GM23338 (cell line): ENCODE measurements around the gene DNAJC5G. TPM values are rescaled to one million over a fixed set of nuclear protein-coding genes. Genes with fewer than 3 reads are reported as not detected.

ENCODE experiments used
- ATAC-seq: fragments of 200-7000 bp; cut with Tn5 transposase; 3 replicates; pipeline ENCODE4 v1.9.1; 2020
- DNase-seq: peaks from one replicate; pipeline ENCODE4 v3.0.0-alpha.2; 2015; ENCODE audit warnings: low spot score
- H2AFZ ChIP-seq: fragments of 200-600 bp; sonication (generic); 2 replicates; pipeline ENCODE4 v1.8.0; 2016; ENCODE audit warnings: antibody characterized with exemption, mild to moderate bottlenecking, moderate library complexity
- H3F3A ChIP-seq: fragments of 200-600 bp; sonication (generic); replicated peaks from 2 replicates; pipeline ENCODE4 v1.8.0; 2017; ENCODE audit warnings: antibody characterized with exemption, mixed run types, low read depth
- H3K27ac ChIP-seq: fragments of 200-600 bp; sonication (generic); 2 replicates; pipeline ENCODE4 v1.6.1; 2016; ENCODE audit warnings: low read depth
- H3K27me3 ChIP-seq: fragments of 200-600 bp; sonication (generic); 2 replicates; pipeline ENCODE4 v1.8.0; 2016; ENCODE audit warnings: mild to moderate bottlenecking, mixed run types, moderate library complexity; ENCODE audit not compliant: insufficient read depth
- H3K36me3 ChIP-seq: fragments of 200-600 bp; sonication (generic); 2 replicates; pipeline ENCODE4 v1.8.0; 2016; ENCODE audit warnings: mild to moderate bottlenecking; ENCODE audit not compliant: insufficient read depth
- H3K4me1 ChIP-seq: fragments of 200-600 bp; sonication (generic); 2 replicates; pipeline ENCODE4 v1.8.0; 2016; ENCODE audit warnings: mild to moderate bottlenecking, moderate library complexity; ENCODE audit not compliant: insufficient read depth
- H3K4me2 ChIP-seq: fragments of 200-600 bp; sonication (generic); 2 replicates; pipeline ENCODE4 v1.7.1; 2017; ENCODE audit warnings: mixed run types
- H3K4me3 ChIP-seq: fragments of 200-600 bp; sonication (generic); 2 replicates; pipeline ENCODE4 v1.6.1; 2016; ENCODE audit warnings: mixed run types
- H3K79me2 ChIP-seq: fragments of 200-600 bp; sonication (generic); replicated peaks from 2 replicates; pipeline ENCODE4 v1.8.0; 2017; ENCODE audit warnings: mild to moderate bottlenecking; ENCODE audit not compliant: insufficient read depth
- H3K9me2 ChIP-seq: fragments of 200-600 bp; sonication (generic); 2 replicates; pipeline ENCODE4 v1.8.0; 2017; ENCODE audit not compliant: insufficient read depth
- H4K20me1 ChIP-seq: fragments of 200-600 bp; sonication (generic); replicated peaks from 2 replicates; pipeline ENCODE4 v1.8.0; 2017; ENCODE audit warnings: mild to moderate bottlenecking; ENCODE audit not compliant: insufficient read depth
- H3K27ac Mint-ChIP-seq: 2 replicates; pipeline ENCODE4 v1.8.0; 2020; ENCODE audit warnings: inconsistent platforms, mild to moderate bottlenecking, moderate library complexity, mixed read lengths
- H3K27me3 Mint-ChIP-seq: 3 replicates; pipeline ENCODE4 v1.8.0; 2022; ENCODE audit warnings: low read depth, mild to moderate bottlenecking, moderate library complexity, mixed read lengths, inconsistent platforms; ENCODE audit not compliant: insufficient read depth, poor library complexity
- H3K36me3 Mint-ChIP-seq: 3 replicates; pipeline ENCODE4 v1.8.0; 2021; ENCODE audit warnings: low read depth, mild to moderate bottlenecking, inconsistent platforms, moderate library complexity, mixed read lengths
- H3K4me1 Mint-ChIP-seq: 3 replicates; pipeline ENCODE4 v1.8.0; 2020; ENCODE audit warnings: mild to moderate bottlenecking, inconsistent platforms, mixed read lengths
- H3K4me3 Mint-ChIP-seq: 3 replicates; pipeline ENCODE4 v1.8.0; 2021; ENCODE audit warnings: moderate library complexity, mild to moderate bottlenecking, inconsistent platforms, mixed read lengths
- H3K9me3 Mint-ChIP-seq: 3 replicates; pipeline ENCODE4 v1.8.0; 2020; ENCODE audit warnings: moderate library complexity, mild to moderate bottlenecking, inconsistent platforms, mixed read lengths
- ETS1 ChIP-seq: IDR thresholded peaks from 2 replicates; pipeline ENCODE4 v1.6.1; 2016; ENCODE audit warnings: antibody characterized with exemption
- polyA plus RNA-seq: library from polyadenylated mRNA; unstranded; fragments of >200 nt; fragmentation: Nextera tagmentation; extraction: Ambion mirVana; gene quantifications from 2 replicates; pipeline ENCODE4 v1.2.1, GENCODE V29; 2016
- total RNA-seq: library from RNA; depleted of rRNA; stranded (reverse); fragments of >200 nt; shearing (Covaris generic); gene quantifications from 2 replicates; pipeline ENCODE4 v1.2.3, GENCODE V29; 2014
- TF ChIP-seq, protein P1 (sequence below): fragments of 250-450 bp; sonication (Bioruptor Pico); IDR thresholded peaks from 2 replicates; pipeline ENCODE4 v1.5.0; 2020; ENCODE audit warnings: mild to moderate bottlenecking, moderate library complexity
- TF ChIP-seq, protein P2 (sequence below), 2 experiments: fragments of 200-600 bp in 1 of 2; sonication (generic) in 1 of 2; conservative IDR thresholded peaks; 2 replicates each; pipeline versions ENCODE4 v1.5.1 to v1.6.1; 2016 to 2017; ENCODE audit warnings: antibody characterized with exemption in 2 of 2, low read depth in 2 of 2, mild to moderate bottlenecking in 2 of 2, moderate library complexity in 1 of 2

Gene DNAJC5G
- total and polyA plus RNA-seq, 2 experiments from 2014 or later, result 0.59 TPM; not detected in 1

- ATAC-seq, result no peak
- Histone ChIP-seq H3K27ac (no peak overlapping the region), H3F3A (peaks cover 4% of the 10 kb centered on the region; the same call in 1 of the 2 replicates), H4K20me1 (no peaks in the 10 kb centered on the region), H2AFZ (no peak overlapping the region; the same call in 1 of the 2 replicates), H3K9me2 (no peaks in the 10 kb centered on the region), H3K4me3 (no peak overlapping the region), H3K79me2 (no peaks in the 10 kb centered on the region), H3K4me1 (peaks cover 10% of the 10 kb centered on the region), H3K4me2 (no peak overlapping the region), H3K36me3 (no peaks in the 10 kb centered on the region), H3K27me3 (no peaks in the 10 kb centered on the region)
- H3K9me3 Mint-ChIP-seq, result no peaks in the 10 kb centered on the region
- peaks cover 2% of the 10 kb centered on the region for H3K27me3 Mint-ChIP-seq
- no peak for DNase-seq
- TF ChIP-seq, protein P1, sequence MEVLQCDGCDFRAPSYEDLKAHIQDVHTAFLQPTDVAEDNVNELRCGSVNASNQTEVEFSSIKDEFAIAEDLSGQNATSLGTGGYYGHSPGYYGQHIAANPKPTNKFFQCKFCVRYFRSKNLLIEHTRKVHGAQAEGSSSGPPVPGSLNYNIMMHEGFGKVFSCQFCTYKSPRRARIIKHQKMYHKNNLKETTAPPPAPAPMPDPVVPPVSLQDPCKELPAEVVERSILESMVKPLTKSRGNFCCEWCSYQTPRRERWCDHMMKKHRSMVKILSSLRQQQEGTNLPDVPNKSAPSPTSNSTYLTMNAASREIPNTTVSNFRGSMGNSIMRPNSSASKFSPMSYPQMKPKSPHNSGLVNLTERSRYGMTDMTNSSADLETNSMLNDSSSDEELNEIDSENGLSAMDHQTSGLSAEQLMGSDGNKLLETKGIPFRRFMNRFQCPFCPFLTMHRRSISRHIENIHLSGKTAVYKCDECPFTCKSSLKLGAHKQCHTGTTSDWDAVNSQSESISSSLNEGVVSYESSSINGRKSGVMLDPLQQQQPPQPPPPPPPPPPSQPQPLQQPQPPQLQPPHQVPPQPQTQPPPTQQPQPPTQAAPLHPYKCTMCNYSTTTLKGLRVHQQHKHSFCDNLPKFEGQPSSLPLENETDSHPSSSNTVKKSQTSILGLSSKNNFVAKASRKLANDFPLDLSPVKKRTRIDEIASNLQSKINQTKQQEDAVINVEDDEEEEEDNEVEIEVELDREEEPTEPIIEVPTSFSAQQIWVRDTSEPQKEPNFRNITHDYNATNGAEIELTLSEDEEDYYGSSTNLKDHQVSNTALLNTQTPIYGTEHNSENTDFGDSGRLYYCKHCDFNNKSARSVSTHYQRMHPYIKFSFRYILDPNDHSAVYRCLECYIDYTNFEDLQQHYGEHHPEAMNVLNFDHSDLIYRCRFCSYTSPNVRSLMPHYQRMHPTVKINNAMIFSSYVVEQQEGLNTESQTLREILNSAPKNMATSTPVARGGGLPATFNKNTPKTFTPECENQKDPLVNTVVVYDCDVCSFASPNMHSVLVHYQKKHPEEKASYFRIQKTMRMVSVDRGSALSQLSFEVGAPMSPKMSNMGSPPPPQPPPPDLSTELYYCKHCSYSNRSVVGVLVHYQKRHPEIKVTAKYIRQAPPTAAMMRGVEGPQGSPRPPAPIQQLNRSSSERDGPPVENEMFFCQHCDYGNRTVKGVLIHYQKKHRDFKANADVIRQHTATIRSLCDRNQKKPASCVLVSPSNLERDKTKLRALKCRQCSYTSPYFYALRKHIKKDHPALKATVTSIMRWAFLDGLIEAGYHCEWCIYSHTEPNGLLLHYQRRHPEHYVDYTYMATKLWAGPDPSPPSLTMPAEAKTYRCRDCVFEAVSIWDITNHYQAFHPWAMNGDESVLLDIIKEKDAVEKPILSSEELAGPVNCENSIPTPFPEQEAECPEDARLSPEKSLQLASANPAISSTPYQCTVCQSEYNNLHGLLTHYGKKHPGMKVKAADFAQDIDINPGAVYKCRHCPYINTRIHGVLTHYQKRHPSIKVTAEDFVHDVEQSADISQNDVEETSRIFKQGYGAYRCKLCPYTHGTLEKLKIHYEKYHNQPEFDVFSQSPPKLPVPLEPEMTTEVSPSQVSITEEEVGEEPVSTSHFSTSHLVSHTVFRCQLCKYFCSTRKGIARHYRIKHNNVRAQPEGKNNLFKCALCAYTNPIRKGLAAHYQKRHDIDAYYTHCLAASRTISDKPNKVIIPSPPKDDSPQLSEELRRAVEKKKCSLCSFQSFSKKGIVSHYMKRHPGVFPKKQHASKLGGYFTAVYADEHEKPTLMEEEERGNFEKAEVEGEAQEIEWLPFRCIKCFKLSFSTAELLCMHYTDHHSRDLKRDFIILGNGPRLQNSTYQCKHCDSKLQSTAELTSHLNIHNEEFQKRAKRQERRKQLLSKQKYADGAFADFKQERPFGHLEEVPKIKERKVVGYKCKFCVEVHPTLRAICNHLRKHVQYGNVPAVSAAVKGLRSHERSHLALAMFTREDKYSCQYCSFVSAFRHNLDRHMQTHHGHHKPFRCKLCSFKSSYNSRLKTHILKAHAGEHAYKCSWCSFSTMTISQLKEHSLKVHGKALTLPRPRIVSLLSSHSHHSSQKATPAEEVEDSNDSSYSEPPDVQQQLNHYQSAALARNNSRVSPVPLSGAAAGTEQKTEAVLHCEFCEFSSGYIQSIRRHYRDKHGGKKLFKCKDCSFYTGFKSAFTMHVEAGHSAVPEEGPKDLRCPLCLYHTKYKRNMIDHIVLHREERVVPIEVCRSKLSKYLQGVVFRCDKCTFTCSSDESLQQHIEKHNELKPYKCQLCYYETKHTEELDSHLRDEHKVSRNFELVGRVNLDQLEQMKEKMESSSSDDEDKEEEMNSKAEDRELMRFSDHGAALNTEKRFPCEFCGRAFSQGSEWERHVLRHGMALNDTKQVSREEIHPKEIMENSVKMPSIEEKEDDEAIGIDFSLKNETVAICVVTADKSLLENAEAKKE (CRISPR knock-in tag), result no peak
- H3K4me1 Mint-ChIP-seq, result peaks cover 24% of the 10 kb centered on the region
- H3K36me3 Mint-ChIP-seq, result no peaks in the 10 kb centered on the region
- no peak overlapping the region for H3K4me3 Mint-ChIP-seq
- no peak overlapping the region for H3K27ac Mint-ChIP-seq
Measured at GRCh38 chr2:27290549-27290948, 15.3 kb downstream of the DNAJC5G start.

- Mint-ChIP-seq H3K27me3 (peaks cover 2% of the 10 kb centered on the region), H3K4me3 (peak overlapping the region; percentile 6; the same call in 1 of the 3 replicates)
- no peak overlapping the region for H3K27ac ChIP-seq
Measured at GRCh38 chr2:27291865-27292264, 16.6 kb downstream of the DNAJC5G start.

More at GRCh38 chr2:27291865-27292264, 16.6 kb downstream of the DNAJC5G start:
- TF ChIP-seq, protein P2, sequence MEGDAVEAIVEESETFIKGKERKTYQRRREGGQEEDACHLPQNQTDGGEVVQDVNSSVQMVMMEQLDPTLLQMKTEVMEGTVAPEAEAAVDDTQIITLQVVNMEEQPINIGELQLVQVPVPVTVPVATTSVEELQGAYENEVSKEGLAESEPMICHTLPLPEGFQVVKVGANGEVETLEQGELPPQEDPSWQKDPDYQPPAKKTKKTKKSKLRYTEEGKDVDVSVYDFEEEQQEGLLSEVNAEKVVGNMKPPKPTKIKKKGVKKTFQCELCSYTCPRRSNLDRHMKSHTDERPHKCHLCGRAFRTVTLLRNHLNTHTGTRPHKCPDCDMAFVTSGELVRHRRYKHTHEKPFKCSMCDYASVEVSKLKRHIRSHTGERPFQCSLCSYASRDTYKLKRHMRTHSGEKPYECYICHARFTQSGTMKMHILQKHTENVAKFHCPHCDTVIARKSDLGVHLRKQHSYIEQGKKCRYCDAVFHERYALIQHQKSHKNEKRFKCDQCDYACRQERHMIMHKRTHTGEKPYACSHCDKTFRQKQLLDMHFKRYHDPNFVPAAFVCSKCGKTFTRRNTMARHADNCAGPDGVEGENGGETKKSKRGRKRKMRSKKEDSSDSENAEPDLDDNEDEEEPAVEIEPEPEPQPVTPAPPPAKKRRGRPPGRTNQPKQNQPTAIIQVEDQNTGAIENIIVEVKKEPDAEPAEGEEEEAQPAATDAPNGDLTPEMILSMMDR (conservative IDR thresholded peaks at IDR 0.05; ENCODE audit: low read depth in 2 of 2), result peak; percentile 65 to 86
- no peak for TF ChIP-seq ETS1
- peak; percentile 77 for DNase-seq
- Histone ChIP-seq H3K4me2 (no peak overlapping the region), H3K4me3 (no peak overlapping the region), H3K79me2 (no peaks in the 10 kb centered on the region), H3K36me3 (no peaks in the 10 kb centered on the region), H4K20me1 (no peaks in the 10 kb centered on the region), H2AFZ (peak overlapping the region; percentile 16; the same call in 1 of the 2 replicates), H3F3A (peaks cover under 1% of the 10 kb centered on the region; the same call in 1 of the 2 replicates), H3K9me2 (no peaks in the 10 kb centered on the region), H3K4me1 (peaks cover 8% of the 10 kb centered on the region), H3K27me3 (no peaks in the 10 kb centered on the region)
- peak overlapping the region; percentile 47; the same call in 1 of the 2 replicates for H3K27ac Mint-ChIP-seq
- peak; percentile 95 for ATAC-seq
- peaks cover 15% of the 10 kb centered on the region for H3K4me1 Mint-ChIP-seq
- no peaks in the 10 kb centered on the region for H3K36me3 Mint-ChIP-seq
- no peaks in the 10 kb centered on the region for H3K9me3 Mint-ChIP-seq
